COLO668 (cell line): Measurements from ENCODE around the gene PCSK1.
"Not testable (repeated sequence)": the region's sequence is repeated elsewhere in the genome, so short reads cannot be mapped to it uniquely, and the experiment has no call there.

ENCODE experiments used
- DNase-seq: peaks from one replicate; lab custom pipeline; 2025; ENCODE audit not compliant: unreplicated experiment; lab: John Stamatoyannopoulos, UW

The PCSK1 gene

GRCh38 chr5:96374653-96375052 is 58.4 kb downstream of the PCSK1 start:
- no peak for DNase-seq

GRCh38 chr5:96373381-96373733 is 59.7 kb downstream of the PCSK1 start:
- DNase-seq, result no peak

DNA sequence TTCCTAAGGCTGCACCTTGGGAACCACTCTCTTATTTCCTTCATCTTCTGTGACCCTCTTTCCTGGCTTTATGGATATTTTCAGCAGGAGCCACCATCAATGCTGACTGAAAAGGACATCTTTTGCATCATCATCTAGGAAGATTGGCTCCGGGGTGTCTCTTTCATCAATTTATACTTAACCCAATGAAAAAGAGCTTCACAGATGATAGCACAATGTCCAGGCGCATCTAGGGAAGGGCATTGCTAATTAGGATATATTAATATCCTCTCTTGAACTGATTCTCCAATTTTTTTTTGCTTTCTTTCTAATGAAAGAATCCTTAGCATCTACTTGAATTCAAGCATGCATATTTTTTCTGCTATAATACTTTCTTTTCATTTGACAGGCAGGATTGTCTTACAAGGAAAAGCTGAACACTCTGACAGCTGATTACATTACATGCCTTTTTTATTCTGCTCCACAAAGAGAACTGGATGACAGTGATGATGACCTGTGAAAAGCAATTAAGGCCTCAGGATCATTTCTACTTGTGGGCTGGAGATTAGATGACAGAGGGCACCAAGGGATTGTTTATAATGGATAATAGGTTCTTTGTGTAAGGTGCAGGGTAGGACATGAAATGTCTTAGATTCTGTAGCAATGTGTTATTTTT is 60.2 kb downstream of the PCSK1 start:
- DNase-seq, result no peak

GRCh38 chr5:96370976-96371375 is 62.1 kb downstream of the PCSK1 start:
- no peak for DNase-seq

GRCh38 chr5:96367337-96367736 is 65.7 kb downstream of the PCSK1 start:
- DNase-seq, result not testable (repeated sequence)

GRCh38 chr5:96354237-96354636 is 78.8 kb downstream of the PCSK1 start:
- no peak for DNase-seq

GRCh38 chr5:96353220-96353619 is 79.8 kb downstream of the PCSK1 start:
- no peak for DNase-seq

- DNase-seq, result no peak
Observed at GRCh38 chr5:96350678-96351077, 82.4 kb downstream of the PCSK1 start.

GRCh38 chr5:96348536-96348935 is 84.5 kb downstream of the PCSK1 start:
- DNase-seq, result no peak

DNA sequence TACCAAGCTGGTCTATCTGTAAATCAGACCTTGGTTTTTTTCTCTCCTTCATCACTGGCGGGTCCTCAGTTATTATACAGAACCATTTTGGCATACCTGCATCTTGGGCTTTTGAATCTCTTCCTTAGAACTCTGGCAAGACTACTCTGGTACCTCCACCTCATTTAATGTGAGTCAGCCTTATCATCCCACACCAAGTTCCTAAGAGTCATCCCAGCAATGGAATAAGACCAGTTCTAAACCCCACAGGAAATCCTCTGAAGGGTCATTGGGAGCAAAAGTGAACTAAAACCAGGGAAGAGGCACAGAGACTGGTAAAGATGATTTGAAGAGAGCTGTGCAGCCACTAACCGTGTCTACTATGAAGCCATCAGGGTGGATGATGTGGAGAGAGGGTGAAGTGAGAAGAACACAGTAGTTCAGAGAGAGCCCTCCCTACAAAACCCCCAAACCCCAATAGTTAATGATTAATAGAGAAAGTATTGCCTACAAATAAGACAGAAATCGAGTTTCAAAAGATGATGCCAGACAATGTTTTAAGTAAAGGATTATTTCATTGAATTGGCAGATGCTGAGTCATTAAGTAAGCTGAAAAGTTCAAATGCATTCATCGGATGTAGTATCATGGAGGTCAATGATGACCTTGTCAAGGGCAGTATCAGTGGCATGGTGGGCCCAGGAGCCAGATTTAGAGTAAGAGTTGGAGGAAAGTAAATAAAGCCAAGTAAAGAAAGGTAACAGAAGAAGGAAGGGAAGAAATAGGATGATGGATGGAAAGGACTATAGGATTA is 85.4 kb downstream of the PCSK1 start:
- DNase-seq, result no peak

DNA sequence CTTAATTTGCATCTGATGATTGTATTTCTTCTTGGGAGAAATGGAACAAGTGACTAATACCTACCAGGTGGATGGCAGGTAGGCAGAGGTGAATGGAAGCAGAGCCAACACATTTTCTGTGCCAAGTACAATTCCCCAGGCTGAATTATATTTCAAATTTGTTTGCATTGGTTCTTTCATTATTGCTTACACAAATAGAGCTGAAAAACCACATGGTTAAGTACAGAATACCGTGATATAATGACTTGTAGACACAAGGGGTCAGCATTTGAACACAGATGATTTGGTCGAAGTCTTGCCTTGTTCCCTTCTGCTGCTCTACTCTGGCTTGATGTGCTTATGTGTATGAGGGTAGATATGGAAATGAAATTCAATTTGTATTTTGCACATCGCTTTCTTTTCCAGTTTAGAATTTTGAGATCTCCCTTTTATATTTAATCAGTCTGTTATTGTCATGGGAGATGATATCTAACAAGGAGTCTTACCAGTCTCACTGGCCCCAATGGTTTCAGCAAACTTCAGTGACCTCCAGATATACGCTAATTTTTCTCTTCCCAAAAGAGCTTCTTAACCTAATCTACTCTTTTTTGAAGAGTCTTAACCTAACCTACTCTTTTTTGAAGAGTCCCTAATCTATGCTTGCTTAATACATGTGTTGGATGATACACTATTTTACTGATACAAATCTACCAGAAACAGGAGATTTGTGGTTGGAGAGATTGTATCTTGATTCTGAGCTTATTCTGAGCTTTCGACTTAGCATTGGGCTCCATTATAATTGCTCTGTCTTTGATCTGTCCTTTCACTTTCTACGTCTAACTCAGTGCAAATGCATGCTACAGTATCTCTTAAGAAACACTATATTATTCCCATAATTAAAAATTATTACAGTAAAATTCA is 88.1 kb downstream of the PCSK1 start:
- DNase-seq, result peak; percentile 30

DNA sequence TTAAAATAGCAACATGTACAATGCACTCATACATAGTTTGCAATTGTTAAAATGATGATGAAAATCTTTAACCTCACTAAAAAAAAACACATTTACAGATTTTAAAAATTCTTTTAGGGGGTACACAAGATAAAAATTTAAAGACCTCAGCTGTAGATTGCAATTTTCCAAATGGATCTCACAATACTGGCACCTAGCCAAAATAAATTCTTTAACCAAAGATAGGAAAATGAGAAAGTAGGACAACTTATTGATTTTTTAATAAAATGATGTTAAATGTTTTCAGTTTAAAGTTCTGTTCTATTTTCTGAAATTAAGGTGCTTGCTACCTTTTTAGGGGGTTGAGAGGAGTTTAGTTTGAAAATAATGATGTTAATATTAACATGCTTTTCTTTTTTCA is 90.0 kb downstream of the PCSK1 start:
- DNase-seq, result no peak

DNA sequence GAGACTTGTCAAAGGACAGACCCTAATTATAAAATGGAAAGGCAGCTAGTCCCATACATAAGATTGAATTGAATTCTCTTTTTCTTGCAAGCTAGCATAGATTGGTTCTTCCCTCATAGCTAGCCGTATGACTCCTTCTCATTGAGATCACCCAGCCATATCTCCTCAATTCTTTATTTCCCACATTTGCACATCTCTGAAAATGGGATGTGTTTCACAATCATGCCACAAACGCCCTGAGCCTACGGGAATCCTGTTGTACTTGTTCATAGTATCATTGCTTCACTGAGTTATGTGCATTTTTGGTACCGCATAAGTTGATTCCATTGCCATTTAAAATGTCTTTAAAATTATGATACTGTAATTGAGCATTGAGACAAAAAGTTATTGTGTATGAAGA is 90.5 kb downstream of the PCSK1 start:
- no peak for DNase-seq
